Parathyroid adenoma (tissue), 2 donors: ENCODE measurements around the gene BMPER.

Experiments used
- H2AFZ ChIP-seq: fragments of 300-600 bp; sonication (generic); one replicate; pipeline ENCODE4 v1.7.0; 2017; ENCODE audit warnings: antibody characterized with exemption, mild to moderate bottlenecking
- H3K27ac ChIP-seq: fragments of 300-600 bp; sonication (generic); one replicate; pipeline ENCODE4 v1.7.0; 2017
- H3K27me3 ChIP-seq: fragments of 300-600 bp; sonication (generic); one replicate; pipeline ENCODE4 v1.7.0; 2017; ENCODE audit warnings: low read length; ENCODE audit not compliant: control insufficient read depth, insufficient read depth
- H3K36me3 ChIP-seq: fragments of 300-600 bp; sonication (generic); one replicate; pipeline ENCODE4 v1.7.0; 2017; ENCODE audit warnings: low read length; ENCODE audit not compliant: control insufficient read depth, insufficient read depth
- H3K4me1 ChIP-seq: fragments of 300-600 bp; sonication (generic); one replicate; pipeline ENCODE4 v1.7.0; 2017; ENCODE audit warnings: control low read depth
- H3K4me2 ChIP-seq: fragments of 300-600 bp; sonication (generic); one replicate; pipeline ENCODE4 v1.7.0; 2017; ENCODE audit warnings: low read length
- H3K4me3 ChIP-seq: fragments of 300-600 bp; sonication (generic); one replicate; pipeline ENCODE4 v1.7.0; 2017; ENCODE audit warnings: low read depth, low read length
- H3K79me2 ChIP-seq: fragments of 300-600 bp; sonication (generic); one replicate; pipeline ENCODE4 v1.7.0; 2017; ENCODE audit warnings: control low read depth
- H3K9ac ChIP-seq: fragments of 300-600 bp; sonication (generic); one replicate; pipeline ENCODE4 v1.7.0; 2017; ENCODE audit warnings: mild to moderate bottlenecking
- H3K9me3 ChIP-seq: fragments of 300-600 bp; sonication (generic); one replicate; pipeline ENCODE4 v1.7.0; 2017; ENCODE audit warnings: low read length; ENCODE audit not compliant: control insufficient read depth
- TF ChIP-seq, protein P1 (sequence below): fragments of 300-600 bp; sonication (generic); IDR thresholded peaks from one replicate; pipeline ENCODE4 v1.7.0; 2017; ENCODE audit warnings: antibody characterized with exemption, mild to moderate bottlenecking
- donor health status: primary hyperparathyroidism.

The BMPER gene

DNA sequence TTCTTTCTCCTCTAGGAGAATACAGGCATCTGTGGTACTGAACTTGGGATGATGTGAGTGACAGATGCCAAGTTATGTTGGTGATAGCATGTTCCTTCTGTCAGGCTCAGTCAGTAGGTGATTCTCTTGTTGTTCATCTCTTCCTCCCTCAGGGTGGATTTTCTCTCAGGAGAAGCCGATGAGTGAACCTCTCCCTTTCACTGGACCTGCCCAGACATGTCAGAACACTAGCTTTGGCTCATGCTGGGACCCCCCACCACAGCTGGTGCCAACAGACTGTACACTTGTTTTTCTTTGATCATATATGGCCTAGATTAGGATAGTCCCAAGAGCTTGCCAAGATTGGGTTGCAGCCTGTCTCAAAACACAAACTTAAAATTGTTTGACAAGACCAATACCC is 129.4 kb downstream of the BMPER start:
- TF ChIP-seq, protein P1, sequence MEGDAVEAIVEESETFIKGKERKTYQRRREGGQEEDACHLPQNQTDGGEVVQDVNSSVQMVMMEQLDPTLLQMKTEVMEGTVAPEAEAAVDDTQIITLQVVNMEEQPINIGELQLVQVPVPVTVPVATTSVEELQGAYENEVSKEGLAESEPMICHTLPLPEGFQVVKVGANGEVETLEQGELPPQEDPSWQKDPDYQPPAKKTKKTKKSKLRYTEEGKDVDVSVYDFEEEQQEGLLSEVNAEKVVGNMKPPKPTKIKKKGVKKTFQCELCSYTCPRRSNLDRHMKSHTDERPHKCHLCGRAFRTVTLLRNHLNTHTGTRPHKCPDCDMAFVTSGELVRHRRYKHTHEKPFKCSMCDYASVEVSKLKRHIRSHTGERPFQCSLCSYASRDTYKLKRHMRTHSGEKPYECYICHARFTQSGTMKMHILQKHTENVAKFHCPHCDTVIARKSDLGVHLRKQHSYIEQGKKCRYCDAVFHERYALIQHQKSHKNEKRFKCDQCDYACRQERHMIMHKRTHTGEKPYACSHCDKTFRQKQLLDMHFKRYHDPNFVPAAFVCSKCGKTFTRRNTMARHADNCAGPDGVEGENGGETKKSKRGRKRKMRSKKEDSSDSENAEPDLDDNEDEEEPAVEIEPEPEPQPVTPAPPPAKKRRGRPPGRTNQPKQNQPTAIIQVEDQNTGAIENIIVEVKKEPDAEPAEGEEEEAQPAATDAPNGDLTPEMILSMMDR = no peak

DNA sequence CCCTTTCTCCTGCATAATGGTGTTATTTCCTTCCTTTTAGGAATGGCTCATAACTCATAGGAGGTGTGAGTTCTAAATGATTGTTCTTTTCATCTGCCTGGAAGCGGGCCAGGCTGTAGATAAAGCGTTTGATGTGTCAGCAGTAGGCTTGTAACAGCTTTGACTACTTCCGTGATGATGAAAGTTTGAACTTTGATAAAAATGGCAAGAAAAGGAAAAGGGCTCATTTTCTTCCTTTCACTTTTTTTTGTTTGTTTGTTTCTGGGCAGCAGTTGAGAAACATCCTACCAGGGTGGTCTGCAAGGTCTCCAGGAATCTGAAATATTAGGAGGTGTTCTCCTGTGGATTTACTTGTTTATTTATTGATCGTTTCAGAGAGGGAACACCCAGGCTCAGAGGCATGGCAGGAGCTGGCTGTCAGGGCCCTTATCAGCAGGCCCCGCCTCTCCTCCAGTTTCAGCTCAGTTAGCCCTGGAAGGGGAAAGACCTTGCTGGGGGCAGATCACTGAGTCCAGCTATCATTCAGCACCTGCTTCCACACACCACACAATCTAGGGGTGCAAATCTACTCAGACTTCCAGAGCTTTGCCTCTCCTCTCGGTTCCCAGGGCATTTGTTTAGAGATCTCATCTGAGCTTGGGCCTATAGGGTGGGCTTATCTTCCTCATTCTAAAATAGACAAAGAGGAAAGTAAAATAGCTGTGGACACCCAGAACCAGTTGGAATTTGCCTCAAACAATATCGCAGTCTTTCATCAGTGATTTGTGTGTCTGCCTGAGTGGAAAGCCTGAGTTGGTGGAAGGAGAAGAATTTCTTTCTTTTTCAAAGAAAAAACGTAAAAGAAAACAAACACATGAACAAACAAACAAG is 130.9 kb downstream of the BMPER start:
- H3K9ac ChIP-seq = no peak overlapping the region
- H3K27ac ChIP-seq = peak overlapping the region; percentile 12
- no peak overlapping the region for H3K4me3 ChIP-seq
- no peaks in the 10 kb centered on the region for H3K9me3 ChIP-seq
- TF ChIP-seq, protein P1 = no peak
- H3K4me1 ChIP-seq = peaks cover 5% of the 10 kb centered on the region
- no peaks in the 10 kb centered on the region for H3K27me3 ChIP-seq
- no peaks in the 10 kb centered on the region for H3K79me2 ChIP-seq
- peak overlapping the region; percentile 35 for H3K4me2 ChIP-seq
- H2AFZ ChIP-seq = peak overlapping the region; percentile 29
- H3K36me3 ChIP-seq = no peaks in the 10 kb centered on the region

More for the DNA sequence above, 129.4 kb downstream of the BMPER start:
- no peak overlapping the region for H3K4me2 ChIP-seq
- peaks cover 5% of the 10 kb centered on the region for H3K4me1 ChIP-seq
- no peak overlapping the region for H3K27ac ChIP-seq
- H3K27me3 ChIP-seq = no peaks in the 10 kb centered on the region
- H3K9me3 ChIP-seq = no peaks in the 10 kb centered on the region
- no peaks in the 10 kb centered on the region for H3K79me2 ChIP-seq
- no peaks in the 10 kb centered on the region for H3K36me3 ChIP-seq
- H3K4me3 ChIP-seq = no peak overlapping the region
- H3K9ac ChIP-seq = no peak overlapping the region
- H2AFZ ChIP-seq = no peak overlapping the region

DNA sequence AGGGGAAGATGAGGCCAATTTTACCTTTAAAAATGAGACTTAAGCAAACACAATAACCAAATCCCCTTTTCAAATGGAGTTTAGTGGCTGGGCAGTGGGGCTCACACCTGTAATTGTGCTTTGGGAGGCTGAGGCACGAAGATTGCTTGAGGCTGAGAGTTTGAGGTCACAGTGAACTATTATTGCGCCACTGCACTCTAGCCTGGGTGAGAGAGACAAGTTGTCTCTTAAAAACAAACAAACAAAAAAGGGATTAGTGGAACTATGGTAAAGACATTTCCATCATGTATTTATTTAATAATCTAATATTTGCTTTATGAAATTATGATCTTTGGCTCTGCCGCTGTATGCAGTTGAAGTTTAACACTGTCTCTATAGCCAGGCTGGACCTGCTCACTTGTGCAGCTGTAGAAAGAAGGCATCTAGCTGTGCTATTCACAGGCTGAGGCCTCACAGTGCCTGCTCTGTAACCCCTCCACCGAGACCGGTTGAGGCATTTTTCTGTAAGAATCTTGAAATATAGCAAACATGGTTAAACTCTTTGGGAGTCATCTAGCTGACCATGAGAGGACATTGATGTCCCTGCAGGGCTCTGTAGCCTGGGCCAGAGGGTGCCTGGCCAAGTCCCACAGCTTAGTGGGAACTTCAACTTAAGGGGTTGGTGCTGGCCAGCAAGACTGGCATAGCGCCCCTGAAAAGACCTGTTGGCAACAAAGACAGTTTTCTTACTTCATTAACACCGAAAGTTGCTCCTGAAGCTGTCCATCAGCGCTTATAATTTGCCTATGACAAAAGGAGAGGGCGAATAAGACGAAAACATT is 131.8 kb downstream of the BMPER start:
- Histone ChIP-seq H3K4me2 (no peak overlapping the region), H3K4me3 (no peak overlapping the region), H3K4me1 (peaks cover 5% of the 10 kb centered on the region), H2AFZ (peak overlapping the region; percentile 29), H3K36me3 (no peaks in the 10 kb centered on the region), H3K27me3 (no peaks in the 10 kb centered on the region), H3K9me3 (no peaks in the 10 kb centered on the region), H3K27ac (no peak overlapping the region), H3K9ac (no peak overlapping the region), H3K79me2 (no peaks in the 10 kb centered on the region)
- TF ChIP-seq, protein P1 = no peak

DNA sequence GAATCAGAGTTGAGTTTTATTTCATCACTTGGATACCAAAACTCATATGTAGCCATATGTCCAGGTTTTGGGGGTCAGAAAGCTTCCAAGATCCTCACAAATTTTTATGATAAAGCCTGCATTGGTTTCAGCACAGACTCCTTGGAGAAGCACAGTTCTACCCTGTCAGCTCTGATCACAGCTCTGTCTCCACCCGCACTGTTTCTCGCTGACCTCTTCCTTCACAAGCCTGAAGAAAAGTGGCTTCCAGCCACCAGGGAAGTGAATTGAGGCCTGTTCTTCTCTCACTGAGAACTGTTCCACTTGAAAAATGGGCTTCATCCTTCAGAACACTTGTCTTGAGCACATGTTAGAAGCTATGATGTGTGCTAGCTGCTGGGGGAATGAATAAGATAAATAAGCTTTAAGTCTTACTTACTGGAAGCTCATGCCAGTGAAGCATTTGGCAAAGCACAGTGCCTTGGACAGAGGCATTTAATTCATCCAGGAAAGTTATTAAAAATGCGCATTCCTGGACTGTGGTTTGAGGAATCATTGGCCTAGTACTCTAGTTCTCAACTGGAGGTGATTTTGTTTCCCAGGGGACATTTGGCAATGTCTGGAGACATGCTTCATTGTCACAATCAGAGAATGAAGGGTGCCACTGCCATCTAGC is 133.6 kb downstream of the BMPER start:
- Histone ChIP-seq H3K4me1 (peaks cover 5% of the 10 kb centered on the region), H3K27me3 (no peaks in the 10 kb centered on the region), H2AFZ (no peak overlapping the region), H3K9me3 (no peaks in the 10 kb centered on the region), H3K79me2 (no peaks in the 10 kb centered on the region), H3K9ac (no peak overlapping the region), H3K4me3 (no peak overlapping the region), H3K4me2 (no peak overlapping the region), H3K27ac (no peak overlapping the region), H3K36me3 (no peaks in the 10 kb centered on the region)
- TF ChIP-seq, protein P1 = no peak
